GM18498 (cell line): ENCODE results near the gene CD164L2.

ENCODE experiments used
- ATAC-seq: cut with Tn5 transposase; IDR thresholded peaks from one replicate; pipeline ENCODE4 v1.9.1; 2021; ENCODE audit warnings: mild to moderate bottlenecking, moderate library complexity; ENCODE audit not compliant: unreplicated experiment

CD164L2 gene

GRCh38 chr1:27330786-27331185, 52.3 kb downstream of the CD164L2 start:
- ATAC-seq: no peak
